ENCODE data around the gene TDRD7.
A peak's percentile ranks its signal among the peaks of the same experiment; 100 is the strongest.
"Not testable (repeated sequence)": the region's sequence is repeated elsewhere in the genome, so short reads cannot be mapped to it uniquely, and the experiment has no call there.

Gene TDRD7

DNA sequence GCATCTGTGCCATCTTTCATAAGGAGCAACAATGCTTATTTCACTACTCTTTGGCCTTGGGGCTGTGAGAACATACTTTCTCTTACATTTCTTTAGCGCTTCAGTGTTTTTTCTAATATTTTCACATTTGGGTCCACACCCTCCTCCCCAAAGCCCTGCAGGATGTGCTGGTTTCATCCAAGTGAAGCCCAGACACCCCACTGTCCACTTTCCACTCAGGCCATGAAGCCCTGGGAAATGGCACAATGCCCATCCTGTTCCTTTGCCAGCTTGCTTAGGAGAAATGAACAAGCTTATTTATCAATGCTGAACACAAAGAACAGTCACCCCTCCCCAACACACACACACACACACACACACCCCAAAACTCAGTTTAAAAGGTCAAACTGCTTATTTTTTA, 72.2 kb downstream of the TDRD7 start:
- no peaks in the 10 kb centered on the region for H3K4me1 ChIP-seq
- TF ChIP-seq, protein P1, sequence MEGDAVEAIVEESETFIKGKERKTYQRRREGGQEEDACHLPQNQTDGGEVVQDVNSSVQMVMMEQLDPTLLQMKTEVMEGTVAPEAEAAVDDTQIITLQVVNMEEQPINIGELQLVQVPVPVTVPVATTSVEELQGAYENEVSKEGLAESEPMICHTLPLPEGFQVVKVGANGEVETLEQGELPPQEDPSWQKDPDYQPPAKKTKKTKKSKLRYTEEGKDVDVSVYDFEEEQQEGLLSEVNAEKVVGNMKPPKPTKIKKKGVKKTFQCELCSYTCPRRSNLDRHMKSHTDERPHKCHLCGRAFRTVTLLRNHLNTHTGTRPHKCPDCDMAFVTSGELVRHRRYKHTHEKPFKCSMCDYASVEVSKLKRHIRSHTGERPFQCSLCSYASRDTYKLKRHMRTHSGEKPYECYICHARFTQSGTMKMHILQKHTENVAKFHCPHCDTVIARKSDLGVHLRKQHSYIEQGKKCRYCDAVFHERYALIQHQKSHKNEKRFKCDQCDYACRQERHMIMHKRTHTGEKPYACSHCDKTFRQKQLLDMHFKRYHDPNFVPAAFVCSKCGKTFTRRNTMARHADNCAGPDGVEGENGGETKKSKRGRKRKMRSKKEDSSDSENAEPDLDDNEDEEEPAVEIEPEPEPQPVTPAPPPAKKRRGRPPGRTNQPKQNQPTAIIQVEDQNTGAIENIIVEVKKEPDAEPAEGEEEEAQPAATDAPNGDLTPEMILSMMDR (IDR thresholded peaks at IDR 0.05; ENCODE audit: low read depth, low read length): no peak
- no peak overlapping the region for H3K4me3 ChIP-seq (ENCODE audit: low read depth, low read length)
- H3K36me3 ChIP-seq: no peaks in the 10 kb centered on the region
- no peaks in the 10 kb centered on the region for H3K27me3 ChIP-seq
- peaks cover 2% of the 10 kb centered on the region; the same call in 1 of the 2 replicates for H3K9me3 ChIP-seq
- DNase-seq: no peak

DNA sequence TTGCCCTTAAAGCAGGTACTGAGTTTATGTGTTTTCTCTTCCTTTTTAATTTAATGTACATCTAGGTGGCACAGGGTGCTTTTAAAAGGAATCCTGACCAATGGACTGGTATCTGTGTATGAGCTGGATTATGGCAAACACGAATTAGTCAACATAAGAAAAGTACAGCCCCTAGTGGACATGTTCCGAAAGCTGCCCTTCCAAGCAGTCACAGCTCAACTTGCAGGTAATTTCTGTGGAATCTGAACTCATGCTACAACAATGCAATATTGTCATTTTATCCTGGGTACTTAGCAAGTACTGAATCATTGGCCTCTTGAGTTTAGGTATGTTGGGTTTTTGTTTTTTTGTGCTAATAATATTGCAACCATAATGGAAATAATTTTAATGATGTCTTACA, 75.2 kb downstream of the TDRD7 start:
- no peaks in the 10 kb centered on the region for H3K27me3 ChIP-seq
- no peaks in the 10 kb centered on the region for H3K4me1 ChIP-seq
- peaks cover 2% of the 10 kb centered on the region; the same call in 1 of the 2 replicates for H3K9me3 ChIP-seq
- no peak for DNase-seq
- H3K4me3 ChIP-seq (ENCODE audit: low read depth, low read length): no peak overlapping the region
- TF ChIP-seq, protein P1 (IDR thresholded peaks at IDR 0.05; ENCODE audit: low read depth, low read length): peak; percentile 74
- H3K36me3 ChIP-seq: no peaks in the 10 kb centered on the region

DNA sequence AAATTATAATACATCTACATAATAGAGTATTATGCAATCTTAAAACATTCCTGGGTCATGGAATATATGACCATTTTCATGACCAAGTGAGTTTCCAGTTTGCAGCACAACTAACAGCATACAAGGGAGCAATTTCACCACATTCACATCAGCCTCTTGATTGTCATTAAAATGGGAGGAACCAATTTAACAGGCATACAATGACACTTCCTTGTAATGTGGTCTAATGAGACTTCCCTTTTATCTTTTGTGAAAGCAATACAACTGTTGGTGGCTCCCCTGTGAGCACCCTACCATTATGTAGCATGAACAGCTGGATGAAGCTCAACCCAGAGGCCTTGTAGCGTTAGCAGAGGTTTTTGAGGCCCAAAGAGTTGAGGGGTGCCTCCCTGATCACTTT, 76.0 kb downstream of the TDRD7 start:
- TF ChIP-seq, protein P1 (IDR thresholded peaks at IDR 0.05; ENCODE audit: low read depth, low read length): no peak
- no peaks in the 10 kb centered on the region; the same call in 1 of the 2 replicates for H3K4me1 ChIP-seq
- H3K4me3 ChIP-seq (ENCODE audit: low read depth, low read length): no peak overlapping the region
- no peaks in the 10 kb centered on the region for H3K36me3 ChIP-seq
- no peaks in the 10 kb centered on the region for H3K27me3 ChIP-seq
- peaks cover 2% of the 10 kb centered on the region; the same call in 1 of the 2 replicates for H3K9me3 ChIP-seq
- no peak for DNase-seq

DNA sequence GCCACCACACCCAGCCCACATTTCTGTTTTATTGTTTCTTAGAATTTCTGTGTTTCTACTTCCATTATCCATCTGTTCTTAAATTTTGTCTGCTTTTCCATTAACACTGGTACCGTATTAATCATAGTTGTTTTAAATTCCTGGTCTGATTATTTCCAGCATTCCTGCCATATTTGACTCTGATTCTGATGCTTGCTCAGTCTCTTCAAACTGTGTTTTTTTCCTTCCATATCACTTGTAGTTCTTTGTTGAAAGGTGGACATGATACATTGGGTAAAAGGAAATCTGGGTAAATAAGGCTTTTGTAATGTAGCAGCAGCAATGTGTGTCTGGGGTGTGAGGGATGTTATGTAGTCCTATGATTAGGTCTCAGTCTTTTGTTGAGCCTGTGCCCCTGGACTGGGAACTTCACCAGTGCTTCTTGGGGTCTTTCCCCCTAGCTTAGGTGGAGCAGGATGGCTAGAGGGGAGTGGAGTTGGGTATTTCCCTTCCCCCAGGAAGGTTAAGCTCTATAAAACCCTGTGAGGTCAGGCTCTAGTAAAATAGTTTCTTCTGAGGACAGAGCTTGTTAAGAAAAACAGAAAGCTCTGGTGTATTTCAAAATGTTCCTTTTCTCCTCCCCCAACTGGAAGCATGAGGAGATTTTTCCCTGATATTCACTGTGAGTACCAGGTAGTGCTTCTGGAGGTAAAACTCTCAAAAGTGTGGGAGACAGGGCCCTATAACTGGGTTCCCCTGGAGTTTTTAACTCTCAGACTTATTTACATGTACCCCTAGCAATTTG, 79.5 kb downstream of the TDRD7 start:
- Histone ChIP-seq H3K9me3 (peaks cover 2% of the 10 kb centered on the region; the same call in 1 of the 2 replicates), H3K4me3 (ENCODE audit: low read depth, low read length) (no peak overlapping the region), H3K4me1 (no peaks in the 10 kb centered on the region; the same call in 1 of the 2 replicates), H3K36me3 (no peaks in the 10 kb centered on the region), H3K27me3 (no peaks in the 10 kb centered on the region)
- TF ChIP-seq, protein P1 (IDR thresholded peaks at IDR 0.05; ENCODE audit: low read depth, low read length): no peak
- DNase-seq: no peak

DNA sequence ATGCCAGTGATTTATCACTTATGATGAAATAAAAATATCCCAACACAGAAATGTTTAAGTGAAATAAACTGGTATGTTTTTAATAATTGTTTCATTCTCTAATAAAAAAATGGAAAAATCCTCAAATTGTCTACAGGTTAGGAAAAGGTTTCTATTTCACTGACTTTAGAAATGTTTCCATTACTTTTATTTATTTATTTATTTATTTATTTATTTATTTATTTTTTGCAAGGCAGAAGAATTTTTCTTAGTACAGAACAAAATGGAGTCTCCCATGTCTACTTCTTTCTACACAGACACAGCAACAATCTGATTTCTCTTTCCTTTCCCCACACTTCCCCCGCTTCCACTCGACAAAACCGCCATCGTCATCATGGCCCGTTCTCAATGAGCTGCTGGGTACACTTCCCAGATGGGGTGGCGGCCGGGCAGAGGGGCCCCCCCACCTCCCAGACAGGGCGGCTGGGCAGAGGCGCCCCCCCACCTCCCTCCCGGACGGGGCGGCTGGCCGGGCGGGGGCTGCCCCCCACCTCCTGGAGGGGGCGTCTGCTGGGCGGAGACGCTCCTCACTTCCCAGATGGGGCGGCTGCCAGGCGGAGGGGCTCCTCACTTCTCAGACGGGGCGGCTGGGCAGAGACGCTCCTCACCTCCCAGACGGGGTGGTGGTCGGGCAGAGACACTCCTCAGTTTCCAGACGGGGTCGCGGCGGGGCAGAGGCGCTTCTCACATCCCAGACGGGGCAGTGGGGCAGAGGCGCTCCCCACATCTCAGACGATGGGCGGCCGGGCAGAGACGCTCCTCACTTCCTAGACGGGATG, 85.9 kb downstream of the TDRD7 start:
- not testable (repeated sequence) for H3K27me3 ChIP-seq; H3K9me3 ChIP-seq; H3K4me3 ChIP-seq (ENCODE audit: low read depth, low read length); DNase-seq; H3K4me1 ChIP-seq
- H3K36me3 ChIP-seq: peaks cover 10% of the 10 kb centered on the region

DNA sequence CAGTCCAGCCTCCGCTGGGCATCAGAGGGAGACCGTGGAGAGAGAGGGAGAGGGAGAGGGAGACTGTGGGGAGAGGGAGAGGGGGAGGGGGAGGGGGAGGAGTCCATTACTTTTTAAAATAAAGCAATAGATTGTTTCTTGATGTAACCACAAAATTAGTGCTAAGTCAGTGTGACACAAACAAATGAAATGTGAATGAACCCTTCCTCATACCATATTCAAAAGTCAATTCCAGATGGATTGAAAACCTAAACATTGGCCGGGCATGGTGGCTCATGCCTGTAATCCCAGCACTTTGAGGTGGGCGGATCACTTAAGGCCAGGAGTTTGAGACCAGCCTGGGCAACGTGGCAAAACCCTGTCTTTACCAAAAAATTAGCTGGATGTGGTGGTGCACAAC, 87.0 kb downstream of the TDRD7 start:
- not testable (repeated sequence) for H3K9me3 ChIP-seq; H3K4me1 ChIP-seq; H3K27me3 ChIP-seq; H3K4me3 ChIP-seq (ENCODE audit: low read depth, low read length); DNase-seq
- peaks cover 18% of the 10 kb centered on the region for H3K36me3 ChIP-seq

DNA sequence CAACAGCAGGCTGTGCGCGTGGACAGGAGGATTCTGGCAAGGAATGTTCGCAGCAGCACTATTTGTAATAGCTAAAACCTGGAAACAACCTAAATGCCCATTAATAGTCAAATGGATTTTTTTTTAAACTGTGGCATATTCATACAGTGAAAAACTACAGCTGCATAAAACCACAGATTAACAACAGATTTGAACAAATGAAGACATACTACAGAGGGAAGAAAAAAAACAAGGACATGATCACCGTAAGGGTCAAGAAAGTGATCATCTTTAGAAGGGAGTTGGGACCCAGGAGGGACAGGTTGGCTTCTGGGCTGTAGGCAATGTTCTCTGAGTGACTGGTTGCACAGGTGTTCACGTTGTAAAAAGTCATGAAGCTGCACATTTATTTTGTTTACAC, 88.4 kb downstream of the TDRD7 start:
- TF ChIP-seq, protein P1 (IDR thresholded peaks at IDR 0.05; ENCODE audit: low read depth, low read length): no peak
- H3K4me3 ChIP-seq (ENCODE audit: low read depth, low read length): no peak overlapping the region
- H3K36me3 ChIP-seq: peaks cover 18% of the 10 kb centered on the region
- H3K9me3 ChIP-seq: no peaks in the 10 kb centered on the region
- no peaks in the 10 kb centered on the region for H3K27me3 ChIP-seq
- peaks cover under 1% of the 10 kb centered on the region; the same call in 1 of the 2 replicates for H3K4me1 ChIP-seq
- no peak for DNase-seq

Measured in BE2C (cell line).